Limb (tissue), 2 donors: ENCODE measurements around the gene ITGA8.
"Not testable (repeated sequence)": the region's sequence is repeated elsewhere in the genome, so short reads cannot be mapped to it uniquely, and the experiment has no call there.

Experiments
- DNase-seq, 2 donors: peaks; one replicate each; pipeline ENCODE4 v3.0.0-alpha.2; 2016; ENCODE audit errors: extremely low spot score in 2 of 2

The ITGA8 gene

DNA sequence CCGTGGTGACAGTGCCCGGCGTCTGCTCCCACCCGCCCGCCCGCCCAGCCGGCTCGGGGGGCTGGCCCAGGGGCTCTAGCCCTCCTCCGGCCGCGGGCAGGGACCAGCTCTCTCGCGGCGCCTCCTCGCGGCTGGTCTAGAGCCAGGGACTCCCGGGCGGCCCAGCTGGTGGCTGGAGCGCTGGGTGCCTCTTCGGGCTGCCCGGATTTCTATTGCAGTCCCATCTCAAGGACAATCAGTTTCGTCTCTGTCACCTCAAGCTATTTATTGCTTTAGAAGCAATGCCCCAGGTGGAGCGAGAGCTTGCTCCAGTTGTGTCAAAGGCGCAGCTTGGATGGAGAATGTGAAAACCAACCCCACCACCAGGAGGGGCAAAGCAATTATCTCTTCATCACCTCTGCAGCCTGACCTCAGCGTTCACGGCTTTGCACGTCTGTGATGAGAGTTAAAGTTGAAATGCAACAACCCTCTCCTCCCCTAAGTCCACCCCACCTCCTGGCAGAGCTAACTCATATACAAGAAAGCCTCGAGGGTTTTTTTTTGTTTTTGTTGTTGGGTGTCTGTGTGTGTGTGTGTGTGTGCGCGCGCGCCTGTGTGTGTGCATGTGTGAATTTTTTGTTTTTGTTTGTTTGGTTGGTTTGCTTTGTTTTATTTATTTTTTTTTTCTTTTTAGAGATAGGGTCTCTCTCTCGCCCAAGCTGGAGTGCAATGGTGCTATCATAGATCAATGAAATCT lies at the start of gene ITGA8:
Gene ITGA8 (minus strand): TSS at position 24 of the 736 bp plus-strand sequence. CDS start 151 bp downstream, outside the sequence.
- no peak for DNase-seq

GRCh38 chr10:15764892-15765454 lies 45.3 kb upstream of the ITGA8 start:
- no peak for DNase-seq

DNA sequence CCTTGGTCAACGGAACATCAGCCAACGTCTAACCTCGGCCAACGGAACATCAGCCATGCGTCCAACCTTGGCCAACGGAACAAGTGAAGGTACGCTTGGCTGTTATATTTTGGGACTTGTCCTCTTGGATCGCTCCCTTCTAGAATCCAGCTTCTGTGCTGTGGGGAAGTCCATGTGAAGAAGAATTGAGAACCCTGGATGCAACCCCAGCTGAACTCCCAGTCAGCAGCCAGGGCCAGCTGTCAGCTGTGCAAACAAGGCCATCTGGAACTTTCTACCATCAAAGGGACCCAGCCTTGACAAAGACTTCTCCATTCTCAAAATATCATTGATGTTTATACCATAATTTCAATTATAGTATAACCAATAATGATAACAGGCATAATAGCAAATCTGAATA lies 43.3 kb upstream of the ITGA8 start:
- no peak for DNase-seq

DNA sequence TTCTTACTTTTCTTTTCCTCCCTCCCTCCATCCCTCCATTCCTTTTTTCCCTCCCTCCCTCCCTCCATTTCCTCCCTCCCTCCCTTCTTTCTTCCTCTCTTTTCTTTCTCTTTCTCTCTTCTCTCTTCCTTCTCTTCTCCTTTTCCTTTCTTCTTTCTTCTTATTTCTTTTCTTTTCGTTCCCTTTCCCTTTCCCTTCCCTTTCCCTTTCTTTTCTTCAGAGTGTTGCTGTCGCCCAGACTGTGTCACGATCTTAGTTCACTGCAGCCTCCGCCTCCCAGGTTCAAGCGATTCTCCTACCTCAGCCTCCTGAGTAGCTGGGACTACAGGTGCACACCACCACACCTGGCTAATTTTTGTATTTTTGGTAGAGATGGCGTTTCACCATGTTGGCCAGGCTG lies 42.5 kb upstream of the ITGA8 start:
- not testable (repeated sequence) for DNase-seq

DNA sequence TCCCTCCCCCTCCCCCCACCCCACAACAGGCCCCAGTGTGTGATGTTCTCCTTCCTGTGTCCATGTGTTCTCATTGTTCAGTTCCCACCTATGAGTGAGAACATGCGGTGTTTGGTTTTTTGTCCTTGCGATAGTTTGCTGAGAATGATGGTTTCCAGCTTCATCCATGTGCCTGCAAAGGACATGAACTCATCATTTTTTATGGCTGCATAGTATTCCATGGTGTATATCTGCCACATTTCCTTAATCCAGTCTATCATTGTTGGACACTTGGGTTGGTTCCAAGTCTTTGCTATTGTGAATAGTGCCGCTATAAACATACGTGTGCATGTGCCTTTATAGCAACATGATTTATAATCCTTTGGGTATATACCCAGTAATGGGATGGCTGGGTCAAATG lies 41.5 kb upstream of the ITGA8 start:
- not testable (repeated sequence) for DNase-seq

GRCh38 chr10:15760681-15761080 lies 41.0 kb upstream of the ITGA8 start:
- DNase-seq = no peak

- DNase-seq = no peak
These were observed 39.5 kb upstream of the ITGA8 start for GRCh38 chr10:15759265-15759664.

DNA sequence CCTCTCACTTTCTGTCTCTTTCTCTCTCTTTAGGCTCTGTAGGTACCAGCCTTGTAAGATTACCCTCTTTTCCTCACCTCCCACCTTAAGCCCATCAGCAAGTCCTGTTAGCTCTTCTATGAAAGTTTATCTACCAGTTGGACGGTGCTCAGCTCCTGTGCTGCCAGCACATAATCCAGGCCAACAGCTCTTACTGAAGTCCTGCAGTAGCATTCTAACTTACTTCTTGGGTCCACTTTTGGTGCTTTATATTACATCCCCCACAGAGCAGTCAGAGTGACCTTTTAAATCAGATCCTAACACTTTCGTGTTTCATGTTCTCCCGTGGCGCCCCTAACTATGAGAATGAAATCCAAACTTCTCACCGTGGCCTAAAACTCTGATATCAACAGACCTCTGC lies 38.9 kb upstream of the ITGA8 start:
- DNase-seq = no peak

DNA sequence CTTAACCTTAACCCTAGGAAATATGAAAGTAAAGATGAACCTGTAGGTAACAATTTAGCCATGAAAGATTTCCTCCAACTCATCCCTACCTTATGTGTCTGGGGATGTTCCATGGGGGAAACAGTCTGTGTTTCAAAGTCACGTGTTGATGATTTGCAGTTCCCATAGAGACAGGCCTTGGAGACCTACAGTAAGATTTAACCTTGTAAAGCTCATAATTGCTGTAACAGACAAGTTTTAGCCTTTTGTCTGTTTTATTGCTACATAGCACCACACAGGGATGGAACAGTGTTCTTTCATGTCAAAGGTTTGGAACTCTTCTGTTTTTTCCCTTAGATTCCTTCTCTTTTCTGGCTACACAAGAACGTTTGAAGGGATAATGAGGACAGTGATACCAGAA lies 35.2 kb upstream of the ITGA8 start:
- DNase-seq = peak in 1 of 2 donors; percentile 43

DNA sequence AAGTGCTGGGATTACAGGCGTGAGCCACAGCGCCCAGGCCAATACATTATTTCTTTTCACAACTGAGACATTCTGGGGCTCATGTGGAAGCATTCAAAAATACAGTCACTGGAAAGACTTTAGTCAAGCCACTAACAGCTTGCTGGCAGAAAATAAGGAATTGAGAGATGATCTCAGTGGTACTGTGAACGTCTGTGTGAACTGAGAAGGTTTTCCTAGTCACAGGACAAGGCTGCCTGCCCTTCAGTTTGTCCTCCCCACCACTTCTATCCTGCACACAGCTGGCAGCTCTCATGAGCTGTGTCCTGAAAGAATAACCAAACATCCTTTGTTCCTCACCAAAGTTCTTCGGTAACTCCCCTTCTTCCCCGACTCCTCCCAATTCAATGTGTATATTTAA lies 31.3 kb upstream of the ITGA8 start:
- DNase-seq = peak in 1 of 2 donors; percentile 24

- peak in 1 of 2 donors; percentile 75 for DNase-seq
These were observed 28.4 kb upstream of the ITGA8 start for GRCh38 chr10:15748126-15748525.

DNA sequence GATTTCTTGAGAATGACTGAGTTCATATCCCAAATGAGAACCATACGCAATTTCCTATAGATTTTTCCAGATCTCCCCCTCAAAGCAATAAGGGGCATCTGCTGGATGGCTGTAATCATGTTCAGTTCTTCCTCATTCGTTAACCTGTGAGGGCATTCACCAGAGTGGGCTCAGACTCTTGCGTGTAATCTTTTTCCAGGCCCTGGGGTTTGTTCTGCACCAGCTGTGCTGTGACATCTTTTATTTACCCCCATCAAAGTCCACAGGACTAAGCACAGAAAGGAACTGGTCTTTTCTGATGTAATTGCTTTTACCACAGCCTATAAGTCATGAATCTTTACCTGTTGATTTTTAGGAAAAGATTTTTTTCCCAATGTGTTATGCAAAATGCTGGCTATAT lies 27.9 kb upstream of the ITGA8 start:
- no peak for DNase-seq

DNA sequence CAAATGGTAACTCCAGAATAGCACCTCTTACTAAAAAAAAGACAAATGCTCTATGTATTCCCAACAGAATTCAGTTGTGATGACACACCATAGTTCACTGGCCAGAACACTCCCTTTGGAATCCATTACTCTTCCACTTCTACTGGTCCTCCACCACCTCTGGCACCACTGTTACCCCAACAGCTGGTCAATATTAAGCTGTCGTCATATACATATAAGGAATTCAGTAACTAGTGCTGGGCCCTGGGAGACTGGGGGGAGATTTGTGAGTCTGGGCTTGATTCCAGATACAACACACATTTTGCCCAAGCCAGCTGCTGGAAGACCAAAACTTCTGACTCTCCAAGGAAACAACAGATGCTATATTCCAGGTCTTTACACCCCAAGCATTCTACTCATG lies 26.0 kb upstream of the ITGA8 start:
- peak; percentile 57 to 80 for DNase-seq

GRCh38 chr10:15744217-15744865 lies 24.6 kb upstream of the ITGA8 start:
- no peak for DNase-seq

DNA sequence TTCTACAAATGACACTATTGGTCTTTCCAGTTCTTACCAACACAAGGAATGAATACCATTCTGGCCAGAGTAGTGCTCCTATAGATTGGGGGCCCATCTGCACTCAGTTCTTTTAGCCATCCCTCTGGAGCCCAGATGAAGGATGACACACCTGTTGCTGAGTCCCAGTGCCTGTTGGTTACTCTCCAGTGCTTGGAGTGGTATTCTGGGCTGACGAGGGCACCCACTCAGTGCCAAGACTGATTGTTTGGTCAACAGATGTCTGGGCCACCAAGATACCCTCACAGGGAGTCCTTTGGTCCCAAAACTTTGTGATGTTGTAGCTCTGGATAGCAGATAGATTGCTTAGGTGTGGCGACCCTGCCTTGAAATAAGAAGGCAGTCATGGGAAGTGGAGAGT lies 23.7 kb upstream of the ITGA8 start:
- no peak for DNase-seq

DNA sequence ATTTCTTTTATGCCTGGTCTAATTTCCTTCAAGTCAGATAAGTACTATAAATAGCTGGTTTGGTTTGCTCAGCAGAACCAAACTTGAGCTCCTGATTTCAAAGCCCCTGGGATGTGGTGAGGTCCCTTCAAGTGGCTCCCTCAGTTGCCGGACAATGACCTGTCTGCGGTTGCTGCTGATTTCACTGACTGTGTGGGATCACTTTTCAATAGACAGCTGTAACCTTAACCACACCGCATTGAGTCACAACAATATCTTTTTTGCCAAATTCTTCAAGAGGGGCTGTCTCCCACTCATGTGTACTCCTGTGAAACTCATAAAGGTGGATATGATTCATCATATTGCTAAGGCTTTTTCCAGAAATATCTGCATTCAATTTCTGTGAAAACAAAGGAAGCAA lies 23.1 kb upstream of the ITGA8 start:
- DNase-seq = no peak

DNA sequence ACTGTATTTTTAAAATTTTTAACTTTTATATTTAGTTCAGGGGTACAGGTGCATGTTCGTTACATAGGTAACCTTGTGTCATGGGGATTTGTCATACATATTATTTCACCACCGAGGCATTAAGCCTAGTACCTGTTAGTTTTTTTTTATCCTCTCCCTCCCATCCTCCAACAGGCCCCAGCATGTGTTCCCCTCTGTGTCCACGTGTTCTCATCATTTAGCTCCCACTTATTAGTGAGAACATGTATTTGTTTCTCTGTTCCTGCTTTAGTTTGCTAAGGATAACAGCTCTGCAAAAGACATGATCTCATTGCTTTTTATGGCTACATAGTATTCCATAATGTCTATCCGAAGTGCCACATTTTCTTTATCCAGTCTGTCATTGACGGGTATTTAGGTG lies 22.4 kb upstream of the ITGA8 start:
- no peak for DNase-seq

- no peak for DNase-seq
These were observed 21.9 kb upstream of the ITGA8 start for GRCh38 chr10:15741581-15741980.

DNA sequence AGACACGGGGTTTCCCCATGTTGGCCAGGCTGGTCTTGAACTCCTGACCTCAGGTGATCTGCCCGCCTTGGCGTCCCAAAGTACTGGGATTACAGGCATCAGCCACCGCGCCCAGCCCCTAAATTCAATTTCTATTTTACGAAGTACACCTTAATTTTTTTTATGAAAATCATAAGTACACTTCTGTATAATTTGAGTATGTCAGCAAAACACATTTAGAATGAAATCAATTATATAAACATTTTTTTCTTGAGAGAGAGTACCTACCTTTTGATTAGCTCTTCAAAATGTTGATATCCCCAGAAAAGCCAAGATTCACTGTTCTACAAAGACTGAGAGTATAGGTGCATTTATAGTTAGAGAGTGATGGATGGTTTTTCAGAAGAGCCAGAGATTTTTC lies 20.5 kb upstream of the ITGA8 start:
- DNase-seq = no peak

DNA sequence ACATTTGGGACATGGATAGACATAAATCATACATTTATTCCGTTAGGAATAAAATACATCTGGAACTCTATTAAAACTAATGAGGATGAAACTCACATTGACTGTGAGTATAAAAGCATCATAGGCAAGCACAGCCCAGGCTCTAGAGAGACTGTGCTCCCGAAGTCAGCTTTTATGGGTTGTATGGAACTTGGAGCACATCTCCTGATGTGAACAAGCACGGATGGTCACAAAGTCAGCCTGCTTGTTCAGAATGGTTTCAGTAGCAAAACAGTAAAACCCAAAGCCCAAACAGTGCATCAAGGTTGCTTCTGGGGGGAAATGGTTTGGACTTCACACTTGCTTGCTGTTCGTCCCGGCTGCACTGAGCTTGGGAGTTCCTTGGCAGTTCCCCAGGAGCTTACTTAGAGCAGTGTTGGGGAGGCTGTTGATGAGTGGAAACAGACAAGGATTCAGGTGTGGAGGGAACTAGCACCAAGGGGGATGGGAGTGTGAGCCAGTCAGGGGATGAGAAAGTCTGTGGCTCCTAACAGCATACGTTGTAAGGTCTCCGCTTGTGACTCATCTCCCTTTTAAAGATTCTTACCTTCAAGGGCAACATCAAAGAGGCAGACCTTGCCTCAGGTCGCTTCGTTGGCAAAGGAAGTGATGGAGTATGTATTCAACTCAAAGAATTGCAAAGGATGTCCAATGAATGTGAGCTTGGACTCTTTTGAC lies 19.7 kb upstream of the ITGA8 start:
- no peak for DNase-seq

GRCh38 chr10:15738270-15738925 lies 18.7 kb upstream of the ITGA8 start:
- peak in 1 of 2 donors; percentile 89 for DNase-seq

GRCh38 chr10:15737656-15738055 lies 17.9 kb upstream of the ITGA8 start:
- DNase-seq = no peak
